Activated effector memory CD4-positive, alpha-beta T cell treated with Interleukin-2 at 50 U/mL for 16 hours (primary cell): ENCODE results near the gene TIMP4.

Experiments used
- DNase-seq: peaks from one replicate; pipeline ENCODE4 v3.0.0-alpha.2; 2020

Gene TIMP4

GRCh38 chr3:12158387-12159226 is at the start of gene TIMP4:
Gene TIMP4 (minus strand): TSS chr3:12158912. CDS start chr3:12158840, 72 bp downstream.
- no peak for DNase-seq

GRCh38 chr3:12205171-12205570 is 46.5 kb upstream of the TIMP4 start:
- DNase-seq, result no peak

- no peak for DNase-seq
Observed at GRCh38 chr3:12201813-12202212, 43.1 kb upstream of the TIMP4 start.

- no peak for DNase-seq
Observed at GRCh38 chr3:12198301-12198700, 39.6 kb upstream of the TIMP4 start.

GRCh38 chr3:12197475-12197874 is 38.8 kb upstream of the TIMP4 start:
- no peak for DNase-seq

GRCh38 chr3:12196684-12197083 is 38.0 kb upstream of the TIMP4 start:
- DNase-seq, result no peak

- no peak for DNase-seq
Observed at GRCh38 chr3:12195231-12195630, 36.5 kb upstream of the TIMP4 start.

- no peak for DNase-seq
Observed at GRCh38 chr3:12194669-12195161, 36.0 kb upstream of the TIMP4 start.

- no peak for DNase-seq
Observed at GRCh38 chr3:12194209-12194608, 35.5 kb upstream of the TIMP4 start.

- DNase-seq, result no peak
Observed at GRCh38 chr3:12193485-12194165, 34.9 kb upstream of the TIMP4 start.

GRCh38 chr3:12192655-12193484 is 34.2 kb upstream of the TIMP4 start:
- no peak for DNase-seq

- no peak for DNase-seq
Observed at GRCh38 chr3:12192173-12192572, 33.5 kb upstream of the TIMP4 start.

GRCh38 chr3:12191559-12191958 is 32.8 kb upstream of the TIMP4 start:
- DNase-seq, result no peak

GRCh38 chr3:12190832-12191231 is 32.1 kb upstream of the TIMP4 start:
- no peak for DNase-seq

GRCh38 chr3:12190221-12190807 is 31.6 kb upstream of the TIMP4 start:
- no peak for DNase-seq

GRCh38 chr3:12188681-12189287 is 30.1 kb upstream of the TIMP4 start:
- DNase-seq, result no peak

GRCh38 chr3:12188328-12188648 is 29.6 kb upstream of the TIMP4 start:
- DNase-seq, result no peak

GRCh38 chr3:12187448-12188327 is 29.0 kb upstream of the TIMP4 start:
- DNase-seq, result no peak

GRCh38 chr3:12186515-12187286 is 28.0 kb upstream of the TIMP4 start:
- no peak for DNase-seq

GRCh38 chr3:12186046-12186445 is 27.3 kb upstream of the TIMP4 start:
- no peak for DNase-seq
